HG02678 (cell line): ENCODE results near the gene HSPA12B.

Experiments used
- ATAC-seq: cut with Tn5 transposase; IDR thresholded peaks from one replicate; pipeline ENCODE4 v1.9.1; 2021; ENCODE audit warnings: mild to moderate bottlenecking, moderate library complexity; ENCODE audit not compliant: unreplicated experiment

The HSPA12B gene

DNA sequence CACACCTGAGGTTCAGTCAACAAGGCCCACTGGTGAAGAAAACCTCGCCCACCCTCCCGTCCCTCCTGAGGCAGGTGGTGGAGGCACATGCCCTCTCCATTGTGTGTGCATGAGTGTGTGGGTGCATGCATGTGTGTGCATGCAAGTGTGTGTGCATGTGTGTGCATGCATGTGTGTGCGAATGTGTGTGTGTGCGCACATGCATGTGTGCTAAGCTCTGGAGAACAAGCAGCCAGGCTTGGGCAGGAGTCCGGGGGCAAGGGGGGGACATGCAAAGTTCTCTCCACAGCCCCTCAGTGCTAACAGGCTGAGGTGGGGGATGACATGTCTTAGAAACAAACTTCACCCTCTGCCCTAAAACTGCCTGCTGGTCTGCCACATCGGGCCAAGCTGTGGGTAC, 3.1 kb upstream of the HSPA12B start:
- ATAC-seq: no peak

DNA sequence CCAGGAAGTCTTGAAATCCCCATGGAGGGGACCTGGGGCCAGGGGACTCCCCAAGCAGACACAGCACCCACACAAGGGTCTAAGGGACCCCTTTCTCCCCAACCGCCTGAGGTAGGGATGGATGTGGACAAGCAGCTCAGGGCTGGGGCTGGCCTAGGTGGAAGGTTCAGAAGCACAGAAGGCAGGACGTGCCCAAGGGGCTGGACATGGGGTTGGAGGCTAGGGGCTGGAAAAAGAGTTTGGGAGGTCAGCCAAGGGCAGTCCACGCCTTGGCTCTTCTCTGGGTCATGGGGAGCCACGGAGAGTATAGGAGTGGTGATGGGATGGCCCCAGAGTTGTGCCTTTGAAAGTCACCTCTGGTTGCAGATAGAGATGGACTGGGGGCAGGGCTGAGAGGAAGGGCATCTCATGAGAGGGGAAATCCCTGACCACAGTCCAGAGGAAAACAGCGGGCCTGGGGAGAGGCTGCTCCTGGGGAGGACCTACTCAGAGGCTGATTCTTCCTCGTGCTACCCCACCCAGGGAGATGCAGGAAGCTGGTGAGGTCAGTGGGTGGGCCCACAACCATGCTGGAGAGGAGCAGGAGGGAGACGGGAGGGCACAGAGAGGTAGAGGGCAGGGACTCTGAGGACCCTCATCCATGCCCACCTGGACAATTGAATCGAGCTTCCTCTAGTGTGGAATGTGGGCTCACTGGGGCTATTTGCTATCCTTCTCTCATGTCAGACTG, 2.5 kb upstream of the HSPA12B start:
- no peak for ATAC-seq

DNA sequence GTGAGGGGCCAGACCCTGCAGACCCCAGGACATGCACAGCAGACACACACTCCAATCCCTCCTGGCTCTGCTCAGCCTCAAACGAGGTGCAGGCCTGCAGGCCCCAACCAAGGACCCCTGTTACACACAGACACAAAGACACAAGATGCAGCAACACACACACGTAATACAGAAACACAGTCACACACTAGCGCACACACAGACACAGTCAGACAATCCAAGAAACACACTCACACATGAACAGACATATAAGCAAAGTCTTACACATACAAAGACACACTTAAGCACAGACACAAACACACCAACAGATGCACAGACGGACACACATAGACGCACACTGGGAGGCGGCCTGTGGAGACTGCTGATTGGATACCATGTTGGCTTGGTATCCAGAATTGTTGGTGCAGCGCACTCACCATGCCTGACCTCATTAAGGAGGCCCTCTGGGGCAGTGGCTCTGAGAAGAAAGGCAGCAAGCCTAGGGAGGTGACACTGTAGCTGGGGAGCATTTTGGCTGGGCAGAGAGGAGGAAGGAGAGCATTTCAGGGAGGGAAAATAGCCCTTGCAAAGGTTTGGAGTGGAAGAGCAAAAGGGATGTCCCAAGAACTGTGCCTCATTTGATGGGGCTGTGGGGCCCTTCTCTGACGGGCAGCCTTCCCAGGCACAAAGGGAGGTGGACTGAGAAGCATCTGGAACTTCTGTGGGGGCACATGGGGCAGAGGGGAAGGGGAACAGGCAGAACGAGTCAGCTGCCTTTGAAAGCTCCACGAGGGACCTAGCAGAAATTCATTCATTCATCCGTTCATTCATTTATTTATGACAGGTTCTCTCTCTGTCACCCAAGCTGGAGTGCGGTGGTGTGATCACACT, 1.4 kb upstream of the HSPA12B start:
- no peak for ATAC-seq

DNA sequence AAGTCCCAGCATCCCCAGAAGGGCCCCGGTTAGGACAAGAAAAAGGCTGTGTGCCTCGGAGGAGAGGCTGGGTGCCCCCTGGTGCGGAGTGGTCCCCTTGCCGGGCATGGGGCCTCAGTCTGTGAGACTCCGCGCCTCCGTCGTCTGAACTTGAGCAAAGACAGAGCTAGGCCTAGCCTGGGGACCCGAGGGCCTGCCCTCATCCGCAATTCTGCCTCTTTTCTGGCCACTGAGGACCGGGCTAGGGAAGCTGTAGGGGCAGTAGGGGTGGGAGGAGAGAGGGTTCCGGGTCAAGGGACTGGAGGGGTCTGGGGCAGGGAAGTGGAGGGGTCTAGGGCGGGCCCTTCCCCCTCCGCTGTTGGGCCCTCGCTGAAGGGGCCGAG, 550 bp upstream of the HSPA12B start:
- ATAC-seq: no peak

DNA sequence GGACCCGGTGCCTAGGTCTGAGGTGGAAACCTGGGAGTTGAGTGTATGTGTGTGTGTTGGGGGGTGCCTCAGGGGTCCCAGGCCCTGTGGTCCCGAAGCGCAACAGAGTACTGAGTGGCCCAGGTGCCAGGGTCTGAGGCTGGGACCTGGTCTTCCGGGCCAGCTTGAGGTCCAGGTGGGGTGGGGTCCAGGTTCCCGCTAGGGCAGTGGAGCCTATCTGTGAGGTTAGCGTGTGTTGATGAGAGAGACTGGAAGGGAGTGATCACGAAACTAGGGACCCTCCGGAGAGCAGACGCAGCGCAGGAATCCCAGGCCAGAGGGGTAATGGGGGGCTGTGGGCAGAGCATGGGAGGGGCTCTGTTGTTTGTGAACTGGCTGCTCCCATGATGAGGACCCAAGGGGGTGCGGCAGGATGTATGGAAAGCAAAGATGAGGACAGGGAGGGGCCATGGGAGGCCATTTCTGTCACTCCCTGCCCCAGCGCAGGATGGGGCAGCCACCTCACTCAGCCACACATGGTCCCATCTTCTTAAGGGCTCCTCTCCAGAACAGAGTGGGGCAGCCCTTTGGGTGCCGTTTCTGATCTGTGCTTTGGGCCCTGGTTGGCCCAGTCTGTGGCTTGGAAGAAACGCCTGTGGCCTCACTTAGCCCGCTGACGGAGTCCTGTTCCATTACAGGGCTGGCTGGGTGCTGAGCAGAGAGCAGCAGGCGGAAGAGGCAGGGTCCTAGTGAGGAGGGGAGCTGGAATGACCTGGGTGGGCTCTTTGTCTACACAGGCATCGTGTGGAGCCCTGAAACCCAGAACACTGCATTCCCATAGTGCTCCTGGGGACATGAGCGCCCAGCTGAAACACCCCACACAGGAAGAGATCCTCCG, 872 bp downstream of the HSPA12B start:
- ATAC-seq: no peak

DNA sequence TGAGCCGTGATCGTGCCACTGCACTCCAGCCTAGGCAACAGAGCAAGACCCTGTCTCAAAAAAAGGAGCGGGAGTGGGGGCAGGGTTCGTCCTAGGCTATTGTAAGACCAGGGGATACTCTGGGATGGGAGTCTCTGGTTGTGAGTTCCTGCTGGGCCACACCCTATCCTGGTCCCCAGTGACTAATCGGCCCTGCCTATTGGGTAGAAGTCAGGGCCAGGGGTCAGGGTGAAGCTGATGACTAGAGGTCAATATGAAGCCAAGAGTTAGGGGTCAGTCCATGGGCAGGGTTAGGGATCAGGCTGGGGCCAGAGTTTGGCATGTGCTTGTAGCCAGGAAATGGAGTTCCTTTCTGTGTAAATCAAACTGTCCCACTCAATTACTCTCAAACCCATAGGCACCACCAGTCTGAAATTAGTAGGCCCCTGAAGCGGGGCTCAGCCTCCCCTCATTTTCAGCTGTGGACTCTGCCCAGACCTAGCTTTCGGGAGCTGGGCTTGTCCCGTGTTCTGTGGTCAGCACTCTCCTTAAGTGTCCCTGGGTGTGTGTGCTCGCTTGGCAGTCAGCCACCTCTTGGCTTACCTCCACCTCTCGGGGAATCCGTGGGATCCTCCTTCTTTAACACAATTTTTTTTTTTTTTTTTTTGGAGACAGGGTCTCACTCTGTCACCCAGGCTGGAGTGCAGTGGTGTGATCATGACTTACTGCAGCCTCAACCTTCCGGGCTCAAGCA, 1.8 kb downstream of the HSPA12B start:
- no peak for ATAC-seq

DNA sequence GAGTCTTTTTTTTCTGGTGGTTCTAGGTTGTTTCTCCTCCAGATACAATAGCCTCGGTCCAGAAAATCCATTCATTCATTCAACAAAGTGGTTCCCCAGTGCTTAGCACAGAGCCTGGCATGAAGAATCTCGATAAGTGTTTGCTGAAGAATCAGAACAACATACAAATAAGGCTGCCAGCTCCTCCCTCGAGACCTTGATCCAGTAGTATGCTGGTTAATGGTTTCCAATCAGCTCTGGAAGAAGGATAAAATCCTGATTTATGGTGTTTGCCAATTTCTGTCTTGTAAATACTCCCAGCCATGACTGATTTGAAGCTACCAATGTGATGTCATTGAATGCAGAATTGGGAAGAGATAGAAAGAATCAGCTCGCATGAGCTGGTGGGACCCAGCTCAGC, 3.3 kb downstream of the HSPA12B start:
- no peak for ATAC-seq

DNA sequence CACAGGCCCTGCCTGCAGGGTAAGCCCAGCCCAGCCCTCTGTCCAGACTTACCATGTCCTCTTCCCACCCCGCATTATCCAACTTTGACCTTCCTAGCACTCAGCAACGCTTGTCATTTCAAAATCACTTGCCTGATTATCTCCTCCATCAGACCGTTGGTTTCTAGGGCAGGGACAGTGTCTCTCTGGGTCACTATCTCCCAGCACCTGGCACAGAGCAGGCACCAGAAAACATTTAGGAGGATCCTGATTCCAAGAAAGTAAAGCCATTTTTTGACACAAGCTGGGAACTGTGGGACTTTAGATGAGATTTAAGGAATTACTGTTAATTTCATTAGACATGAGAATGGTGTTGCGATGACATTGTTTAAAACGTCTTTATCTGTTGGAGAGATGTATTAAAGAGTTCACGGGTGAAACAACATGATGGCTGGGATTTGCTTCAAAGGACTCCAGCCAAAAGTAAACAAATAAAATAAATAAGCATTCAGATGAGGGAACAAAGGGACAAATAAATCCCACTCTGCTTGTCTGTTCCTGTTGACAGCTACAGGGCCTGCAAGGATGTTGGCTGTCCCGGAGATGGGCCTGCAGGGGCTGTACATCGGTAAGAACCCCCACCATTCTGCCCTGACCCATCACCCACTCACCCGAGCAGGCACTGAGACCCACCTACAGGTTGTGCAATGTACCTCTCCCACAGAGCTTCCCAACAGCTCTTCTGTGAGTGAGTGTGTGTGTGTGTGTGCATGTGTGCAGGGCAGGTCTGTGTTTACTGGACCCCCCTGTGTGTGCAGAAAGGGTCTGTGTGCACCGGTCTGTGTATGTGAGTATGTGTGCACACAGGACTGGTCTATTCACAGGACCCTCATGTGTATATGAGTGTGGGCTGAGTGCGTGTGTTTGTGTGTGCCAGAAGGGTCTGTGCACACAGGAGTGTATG, 5.9 kb downstream of the HSPA12B start:
- ATAC-seq: no peak

DNA sequence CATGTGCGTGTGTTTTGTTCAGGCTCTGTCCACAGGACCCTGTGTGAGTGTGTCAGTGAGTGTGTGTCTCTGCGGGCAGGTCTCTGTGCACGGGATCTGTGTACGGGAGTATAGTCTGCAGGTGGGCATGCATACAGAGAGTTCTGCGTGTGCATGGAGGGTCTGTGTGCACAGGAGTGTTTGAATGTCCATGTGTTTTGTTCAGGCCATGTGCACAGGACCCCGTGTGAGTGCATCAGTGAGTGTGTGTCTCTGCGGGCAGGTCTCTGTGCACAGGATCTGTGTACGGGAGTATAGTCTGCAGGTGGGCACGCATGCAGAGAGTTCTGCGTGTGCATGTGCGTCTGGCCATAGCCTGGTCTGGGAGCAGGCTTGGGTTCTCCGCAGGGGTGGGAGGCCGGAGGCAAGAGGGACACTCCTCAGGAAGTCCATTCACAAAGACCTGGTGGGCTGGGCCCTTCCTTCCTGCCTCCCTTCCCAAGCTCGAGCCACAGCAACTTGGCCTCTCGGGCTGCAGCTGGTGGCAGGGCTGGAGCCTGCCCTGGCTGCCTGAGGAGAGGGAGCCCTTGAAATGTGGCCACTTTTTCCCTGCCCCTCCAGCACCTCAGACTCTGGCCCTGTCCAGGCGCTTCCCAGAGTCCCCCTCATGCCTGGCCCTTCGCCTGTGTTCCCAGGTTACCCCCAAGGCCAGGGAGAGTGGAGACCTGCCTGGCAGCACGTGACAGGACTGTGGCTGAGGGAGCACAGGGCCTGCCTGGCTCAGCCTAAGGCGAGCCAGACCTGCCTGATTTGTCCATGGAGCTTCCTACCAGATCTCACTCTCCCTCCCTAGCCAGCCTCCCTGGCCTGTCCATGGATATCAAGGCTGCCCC, 6.8 kb downstream of the HSPA12B start:
- no peak for ATAC-seq

DNA sequence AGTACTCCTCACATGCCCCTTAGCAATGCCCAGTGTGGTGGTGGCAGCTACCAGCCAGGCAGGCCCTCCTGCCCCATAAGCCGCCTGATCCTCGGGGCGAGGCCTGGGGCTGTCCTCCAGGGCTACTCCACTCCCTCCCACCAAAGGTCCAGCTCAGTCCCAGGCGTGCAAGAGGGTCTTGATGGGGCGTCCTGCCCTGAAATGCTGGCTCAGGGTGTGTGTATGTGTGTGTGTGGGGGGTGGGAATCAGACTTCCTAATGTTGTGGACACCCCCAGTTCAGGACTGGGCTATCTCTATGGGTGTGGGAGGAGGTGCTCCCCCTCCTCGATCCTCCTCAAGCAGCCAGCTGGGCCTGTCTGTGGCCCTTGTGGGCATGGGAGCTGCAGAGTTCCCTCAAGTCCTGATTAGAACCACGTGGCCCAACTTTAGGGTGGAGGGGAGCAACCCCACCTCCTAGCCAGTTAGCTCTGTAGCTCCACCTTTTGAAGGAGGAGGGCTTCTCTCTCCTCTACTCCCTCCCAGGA, 7.5 kb downstream of the HSPA12B start:
- no peak for ATAC-seq

DNA sequence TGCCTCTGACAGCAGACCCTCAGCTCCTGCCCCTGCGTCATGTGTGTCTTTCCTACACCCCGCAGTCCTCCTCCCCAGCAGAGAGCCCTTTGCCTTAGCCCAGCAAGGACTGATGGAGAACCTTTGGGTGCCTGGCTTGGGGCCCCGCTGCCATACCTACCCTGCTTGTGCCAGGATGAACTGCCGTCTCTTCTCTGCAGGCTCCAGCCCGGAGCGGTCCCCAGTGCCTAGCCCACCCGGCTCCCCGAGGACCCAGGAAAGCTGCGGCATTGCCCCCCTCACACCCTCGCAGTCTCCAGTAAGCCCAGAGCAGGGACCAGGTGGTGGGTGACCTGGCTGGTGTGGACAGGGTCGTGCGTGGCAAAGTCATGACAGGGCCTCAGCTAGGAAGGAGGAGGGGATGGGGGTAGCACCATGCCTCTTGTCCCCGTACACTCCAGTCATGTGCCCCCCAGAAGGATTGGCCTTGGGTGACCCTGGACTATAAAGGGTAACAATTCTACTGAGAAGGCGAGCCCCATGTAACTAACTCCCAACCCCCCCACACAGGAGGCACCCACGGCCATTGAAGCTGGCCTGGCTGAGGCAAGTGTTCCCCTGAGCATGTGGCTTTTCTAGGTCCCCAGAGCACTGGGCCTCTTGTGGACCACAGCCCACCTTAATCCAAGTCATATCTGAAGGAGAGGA, 8.3 kb downstream of the HSPA12B start:
- ATAC-seq: no peak

DNA sequence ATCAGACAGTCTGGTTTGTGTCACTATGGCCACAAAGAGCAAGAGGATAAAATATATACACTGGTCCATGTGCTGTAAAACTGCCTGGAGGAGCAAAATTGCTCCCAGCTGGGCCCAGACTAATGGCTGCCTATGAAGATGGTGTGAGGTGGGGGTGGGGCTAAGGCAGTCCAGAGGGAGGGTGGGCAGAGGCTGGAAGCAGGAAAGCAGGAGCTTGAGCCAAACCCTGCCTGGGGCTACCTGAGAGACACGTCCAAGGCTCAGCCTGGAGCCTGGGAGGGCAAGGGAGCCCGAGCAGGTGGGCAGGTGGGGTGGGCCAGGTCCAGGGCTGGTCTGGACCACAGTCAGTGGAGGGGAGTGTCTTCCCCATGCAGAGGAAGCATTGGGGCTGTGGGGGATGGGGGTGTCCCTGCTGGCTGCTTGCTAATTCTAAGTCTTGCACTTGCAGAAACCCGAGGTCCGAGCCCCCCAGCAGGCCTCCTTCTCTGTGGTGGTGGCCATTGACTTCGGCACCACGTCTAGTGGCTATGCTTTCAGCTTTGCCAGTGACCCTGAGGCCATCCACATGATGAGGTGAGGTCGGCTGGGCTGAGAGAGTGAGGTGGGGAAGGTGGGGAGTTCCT, 9.5 kb downstream of the HSPA12B start:
- no peak for ATAC-seq

DNA sequence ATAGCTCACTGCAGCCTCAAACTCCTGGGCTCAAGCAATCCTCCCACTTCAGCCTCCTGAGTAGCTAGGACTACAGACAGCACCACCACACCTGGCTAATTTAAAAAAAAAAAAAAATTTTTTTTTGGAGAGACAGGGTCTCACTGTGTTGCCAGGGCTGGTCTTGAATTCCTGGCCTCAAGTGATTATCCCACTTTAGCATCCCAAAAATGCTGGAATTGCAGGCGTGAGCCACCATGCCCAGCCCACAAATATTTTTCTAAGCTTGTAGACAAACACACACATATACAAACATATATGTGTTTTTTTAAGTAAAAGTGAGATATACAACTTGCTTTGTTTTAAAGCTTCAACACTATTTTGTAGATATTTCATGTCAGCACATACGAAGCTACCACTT, 10.8 kb downstream of the HSPA12B start:
- no peak for ATAC-seq

DNA sequence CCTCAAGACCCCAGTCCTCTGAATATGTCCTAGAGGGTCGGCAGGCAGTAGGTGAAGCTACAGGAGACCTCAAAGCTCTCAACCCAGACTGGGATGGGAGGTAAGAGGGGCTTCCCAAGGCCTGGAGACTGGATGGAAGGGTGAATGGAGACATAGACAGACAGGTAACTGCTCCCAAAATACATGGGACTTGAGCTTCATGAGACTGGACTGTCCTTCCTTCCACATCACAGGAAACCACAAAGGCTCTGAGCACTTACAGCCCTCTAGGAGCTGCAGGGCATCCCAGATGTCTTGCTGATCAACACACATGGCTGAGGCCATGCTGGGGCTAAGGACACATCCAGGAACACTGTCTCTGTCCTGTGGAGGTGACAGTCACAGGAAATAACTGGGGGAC, 11.6 kb downstream of the HSPA12B start:
- no peak for ATAC-seq

DNA sequence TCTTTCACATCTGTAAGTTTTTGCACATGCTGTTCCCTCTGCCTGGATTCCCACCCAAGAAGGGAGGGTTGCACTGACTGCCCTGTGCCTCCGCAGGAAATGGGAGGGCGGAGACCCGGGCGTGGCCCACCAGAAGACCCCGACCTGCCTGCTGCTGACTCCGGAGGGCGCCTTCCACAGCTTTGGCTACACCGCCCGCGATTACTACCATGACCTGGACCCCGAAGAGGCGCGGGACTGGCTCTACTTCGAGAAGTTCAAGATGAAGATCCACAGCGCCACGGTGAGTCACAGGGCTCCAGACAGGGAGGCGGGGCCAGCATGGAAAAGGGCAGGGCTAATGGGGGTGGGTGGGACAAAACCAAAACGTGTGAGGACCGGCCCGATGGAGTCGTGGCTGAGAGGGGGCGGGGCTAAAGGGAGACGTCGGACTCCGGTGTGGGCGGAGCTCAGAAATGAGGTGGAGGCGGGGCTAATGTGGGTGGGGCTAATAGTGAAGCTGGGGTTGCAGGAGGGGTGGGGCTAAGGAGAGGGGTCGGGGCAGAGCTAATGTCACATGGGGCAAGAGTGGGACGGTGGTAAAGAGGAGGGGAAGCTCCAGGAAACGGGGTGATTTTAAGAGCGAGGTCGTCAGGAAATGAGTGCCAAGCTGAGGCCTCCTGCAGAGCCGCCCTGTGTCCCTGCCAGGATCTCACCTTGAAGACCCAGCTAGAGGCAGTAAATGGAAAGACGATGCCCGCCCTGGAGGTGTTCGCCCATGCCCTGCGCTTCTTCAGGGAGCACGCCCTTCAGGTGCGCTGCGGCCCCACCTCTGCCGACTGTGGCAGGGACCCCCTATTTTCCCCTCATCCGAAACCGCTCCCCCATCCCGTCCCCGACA, 12.6 kb downstream of the HSPA12B start:
- ATAC-seq: no peak

DNA sequence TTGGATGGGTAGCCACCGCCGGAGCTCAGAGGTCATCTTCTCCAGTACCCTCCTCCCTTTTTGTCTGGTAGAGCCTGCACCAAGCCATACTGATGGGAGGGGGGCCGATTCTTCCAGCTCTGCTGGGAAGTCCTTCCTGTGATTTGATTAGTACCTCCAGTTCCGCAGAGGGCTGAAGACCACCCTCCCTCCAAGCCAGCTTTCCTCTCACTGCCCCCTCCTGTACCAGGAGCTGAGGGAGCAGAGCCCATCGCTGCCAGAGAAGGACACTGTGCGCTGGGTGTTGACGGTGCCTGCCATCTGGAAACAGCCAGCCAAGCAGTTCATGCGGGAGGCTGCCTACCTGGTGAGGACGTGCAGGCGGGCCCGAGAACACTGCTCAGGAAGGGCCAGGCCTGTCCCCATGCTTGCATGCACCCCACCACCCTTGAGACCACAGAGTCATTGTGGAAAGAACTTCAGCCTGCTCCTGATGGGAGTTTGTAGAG, 13.2 kb downstream of the HSPA12B start:
- ATAC-seq: no peak
